ENCODE results near the gene DUOX1.
"Not testable (repeated sequence)": the region's sequence is repeated elsewhere in the genome, so short reads cannot be mapped to it uniquely, and the experiment has no call there.

The DUOX1 gene

GRCh38 chr15:45121020-45121419 is 8.8 kb upstream of the DUOX1 start:
- DNase-seq: no peak

GRCh38 chr15:45121706-45122417 is 7.9 kb upstream of the DUOX1 start:
- no peak for DNase-seq

DNA sequence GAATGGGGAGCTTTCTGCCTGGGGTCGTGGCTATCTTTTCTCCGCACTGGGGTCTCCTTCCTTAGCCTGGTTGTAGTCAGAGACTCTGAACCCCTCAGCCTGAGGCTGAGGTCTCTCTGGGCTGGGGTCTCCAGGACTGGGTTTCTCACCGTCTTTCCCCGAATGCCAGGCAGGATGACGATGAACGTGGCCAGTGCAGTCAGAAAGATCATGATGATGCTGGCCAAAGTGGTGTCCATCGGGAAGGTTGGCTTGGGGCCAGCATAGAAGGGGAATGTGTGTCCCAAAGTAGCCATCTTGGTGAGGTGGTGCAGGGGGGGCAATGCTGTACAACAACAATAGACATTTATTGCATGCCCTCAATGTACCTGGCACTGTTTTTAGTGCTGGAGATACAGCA is 7.1 kb upstream of the DUOX1 start:
- DNase-seq: no peak

- no peak for DNase-seq
Observed at GRCh38 chr15:45123397-45123796, 6.4 kb upstream of the DUOX1 start.

DNA sequence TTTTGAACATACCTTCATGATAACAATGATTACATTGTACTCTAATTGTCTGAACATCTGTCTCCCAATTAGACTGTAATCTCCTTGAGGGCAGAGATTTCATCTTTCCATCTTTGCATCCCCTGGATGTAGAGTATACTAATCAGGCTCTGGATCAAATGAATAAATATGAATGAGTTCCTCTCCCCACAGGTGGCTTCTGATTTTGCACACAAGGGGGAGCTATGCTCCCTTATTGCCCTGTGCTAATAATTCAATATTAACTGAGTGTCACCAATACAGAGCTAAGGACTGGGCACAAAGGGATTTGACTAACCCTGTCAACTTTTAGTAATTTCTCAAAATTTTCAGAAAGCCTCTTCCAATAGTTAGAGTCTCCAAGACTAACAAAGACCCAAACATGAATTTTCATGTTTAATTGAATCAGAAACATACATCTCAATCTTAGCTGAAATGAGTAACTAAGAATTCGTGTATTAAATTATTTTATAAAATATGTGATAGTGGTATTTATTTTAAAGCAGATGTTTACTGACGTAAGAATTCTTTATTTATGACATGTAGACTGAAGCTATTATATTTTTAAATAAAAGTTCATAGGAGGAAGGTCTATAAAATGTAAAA is 3.1 kb upstream of the DUOX1 start:
- peak in 1 of 56 donors; percentile 29 for DNase-seq

DNA sequence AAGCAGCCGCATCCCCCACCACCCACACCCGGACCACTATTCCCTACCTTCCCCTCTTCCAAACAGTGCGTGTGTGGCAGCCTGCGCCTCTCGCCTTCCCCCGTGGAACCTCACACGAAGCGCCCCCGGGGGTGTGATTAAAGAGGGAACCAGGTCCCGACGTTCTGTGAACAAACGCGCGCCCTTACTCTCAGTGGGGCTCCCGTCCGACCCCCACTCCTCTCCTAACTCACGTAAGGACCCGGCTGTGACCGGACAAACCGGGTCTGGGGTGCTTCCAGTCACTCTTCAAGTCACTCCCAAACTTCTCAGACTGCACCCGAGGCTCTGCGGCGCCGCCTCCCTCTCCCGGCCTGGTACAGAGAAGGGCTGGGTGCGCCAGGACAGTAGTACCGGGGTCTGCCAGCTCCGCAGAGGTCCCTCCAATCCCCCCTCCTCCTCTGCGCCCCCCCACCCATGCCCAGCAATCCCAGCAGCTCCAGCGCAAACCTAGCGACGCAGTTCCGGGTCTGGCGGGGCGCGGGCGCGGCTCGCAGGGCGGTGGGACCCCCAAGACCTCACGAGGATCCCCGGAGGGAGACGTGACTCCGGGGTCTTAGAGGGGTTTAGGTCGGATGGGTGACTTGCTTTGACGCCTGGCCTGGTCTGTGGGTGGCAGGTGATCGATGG is 689 bp upstream of the DUOX1 start:
- DNase-seq: no peak

DNA sequence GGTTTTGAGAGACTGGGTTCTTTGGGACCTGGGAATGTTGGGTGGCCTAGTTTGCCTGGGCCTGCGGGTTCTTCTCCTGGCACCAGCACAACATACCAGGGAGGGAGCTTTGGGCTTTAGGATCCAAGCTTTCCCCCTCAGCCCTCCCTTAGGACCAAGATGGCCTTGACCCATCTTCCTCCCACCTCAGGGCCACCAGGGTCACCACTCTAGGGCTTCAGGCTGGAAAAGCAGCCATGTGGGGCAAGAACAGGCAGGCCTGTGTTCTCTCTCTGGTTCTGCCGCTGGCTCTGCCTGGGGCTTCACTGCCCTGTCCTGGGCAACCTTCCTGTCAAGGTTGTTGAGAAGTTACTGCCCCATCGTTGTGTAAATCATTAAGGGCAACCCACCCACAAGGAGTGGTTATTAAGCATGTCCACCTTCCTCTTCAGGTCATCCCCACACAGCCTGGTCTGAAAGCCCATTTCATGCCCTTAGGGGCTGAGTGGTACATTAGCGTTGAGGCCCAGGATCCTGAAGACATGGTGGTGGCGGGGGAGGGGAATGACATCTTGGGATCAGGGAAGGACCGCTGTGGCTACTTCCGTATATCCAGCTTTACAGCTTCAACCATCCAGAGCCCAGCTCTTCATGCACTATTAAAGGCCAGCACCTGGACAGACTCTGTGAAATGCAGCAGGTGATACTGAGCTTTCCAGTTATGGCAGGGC is 652 bp downstream of the DUOX1 start:
- DNase-seq: no peak

DNA sequence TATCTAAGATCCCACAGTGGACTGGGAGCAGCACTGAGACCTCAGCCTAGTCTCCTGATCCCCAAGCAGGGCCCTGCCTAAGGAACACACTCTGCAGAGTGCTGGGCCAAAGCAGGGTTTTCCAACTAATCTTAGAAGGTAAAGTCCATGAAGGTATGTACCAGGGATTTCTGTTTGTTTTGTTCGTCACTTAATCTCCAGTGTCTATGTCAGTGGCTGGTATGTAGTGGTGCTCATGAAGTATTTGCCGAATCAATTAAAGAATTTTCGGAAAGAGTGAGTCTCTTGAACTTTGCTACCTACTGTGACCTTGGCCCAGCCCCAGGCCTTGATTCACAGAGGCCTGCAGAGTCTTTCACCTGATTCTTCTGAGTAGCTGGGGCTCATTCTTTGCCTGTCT is 1.7 kb downstream of the DUOX1 start:
- DNase-seq: no peak

DNA sequence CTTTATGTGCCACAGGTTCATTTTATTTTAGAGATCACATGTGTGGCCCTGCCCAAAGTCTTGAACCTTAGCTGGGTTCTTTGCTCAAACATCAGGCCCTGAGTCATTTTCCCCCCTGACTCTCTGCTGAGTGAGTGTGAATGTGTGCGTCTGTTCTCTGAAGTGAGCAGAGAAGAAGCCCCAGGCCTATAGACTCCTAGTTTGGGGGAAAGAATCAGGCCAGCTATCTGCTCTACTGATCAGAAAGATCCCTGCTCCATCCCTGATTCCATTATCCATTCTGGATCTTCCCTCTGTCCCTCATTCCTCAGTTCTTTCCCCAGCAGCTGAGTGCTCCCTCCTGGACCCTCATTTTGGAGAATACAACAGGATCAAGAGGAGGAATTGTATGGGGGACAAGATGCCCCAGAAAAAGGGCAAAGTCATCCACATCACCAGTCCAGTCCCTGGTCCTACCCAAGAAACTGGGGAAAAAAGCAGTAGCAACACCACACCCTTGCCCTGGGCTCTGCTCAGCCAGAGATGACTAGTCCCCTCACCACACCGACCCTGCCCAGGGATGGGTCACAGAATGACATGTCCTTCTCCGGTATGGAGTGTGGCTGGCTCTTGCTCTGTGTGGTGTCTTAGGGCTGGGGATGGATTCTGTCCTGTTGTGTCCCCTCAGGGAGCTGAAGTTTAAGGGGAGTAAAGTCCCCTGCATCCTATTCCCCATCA is 3.2 kb downstream of the DUOX1 start:
- no peak for DNase-seq

DNA sequence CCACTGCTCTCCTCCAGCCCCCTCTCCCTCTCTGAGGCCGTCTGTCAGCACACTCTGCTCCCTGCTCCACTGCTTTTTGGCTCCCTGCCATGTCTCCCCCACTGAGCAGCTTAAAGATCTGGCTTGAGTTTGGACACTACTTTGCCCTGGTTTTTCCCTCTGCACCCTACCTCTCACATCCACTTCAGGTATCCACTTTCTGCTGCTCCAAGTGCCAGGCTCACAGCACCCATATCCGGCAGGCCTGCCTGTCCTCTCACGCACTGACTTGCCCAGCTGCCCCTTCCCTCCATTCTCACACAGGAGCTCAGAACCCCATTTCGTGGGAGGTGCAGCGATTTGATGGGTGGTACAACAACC is 3.7 kb downstream of the DUOX1 start:
- no peak for DNase-seq

- DNase-seq: no peak
Observed at GRCh38 chr15:45134046-45134445, 4.3 kb downstream of the DUOX1 start.

DNA sequence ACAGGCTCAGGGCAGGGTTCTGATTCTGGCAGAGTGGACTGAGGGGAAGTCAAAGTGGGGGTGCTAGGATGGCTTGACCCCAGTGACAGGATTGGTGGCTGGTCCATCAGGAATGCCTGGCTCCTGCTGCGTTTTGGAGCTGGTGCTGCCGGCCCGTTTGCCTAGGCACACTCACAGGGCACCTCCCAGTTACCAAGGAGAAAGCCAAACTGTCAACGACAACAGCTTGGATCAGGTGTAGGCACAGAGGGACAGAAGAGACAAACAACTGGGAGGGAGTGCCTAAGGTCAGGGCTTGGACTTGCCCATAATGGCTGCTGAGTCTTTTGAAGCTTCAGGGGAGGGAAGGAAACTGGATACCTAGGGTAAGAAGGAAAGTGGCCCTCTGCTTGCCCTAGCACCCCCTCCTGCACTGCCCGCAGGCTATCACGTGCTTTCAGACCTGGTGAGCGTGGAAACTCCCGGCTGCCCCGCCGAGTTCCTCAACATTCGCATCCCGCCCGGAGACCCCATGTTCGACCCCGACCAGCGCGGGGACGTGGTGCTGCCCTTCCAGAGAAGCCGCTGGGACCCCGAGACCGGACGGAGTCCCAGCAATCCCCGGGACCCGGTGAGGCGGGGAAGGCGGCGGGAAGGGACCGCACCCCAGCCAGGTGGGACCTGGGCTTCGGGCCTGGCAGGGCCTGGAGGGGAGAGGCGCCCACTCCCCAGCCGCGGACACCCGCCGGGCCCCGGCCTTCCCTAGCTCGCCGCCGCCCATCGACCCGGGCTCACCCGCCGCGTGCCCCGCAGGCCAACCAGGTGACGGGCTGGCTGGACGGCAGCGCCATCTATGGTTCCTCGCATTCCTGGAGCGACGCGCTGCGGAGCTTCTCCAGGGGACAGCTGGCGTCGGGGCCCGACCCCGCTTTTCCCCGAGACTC is 5.1 kb downstream of the DUOX1 start:
- DNase-seq: peak in 5 of 56 donors; percentile 2 to 37 (median 19)

- not testable (repeated sequence) for DNase-seq
Observed at GRCh38 chr15:45135705-45136377, 6.0 kb downstream of the DUOX1 start.

DNA sequence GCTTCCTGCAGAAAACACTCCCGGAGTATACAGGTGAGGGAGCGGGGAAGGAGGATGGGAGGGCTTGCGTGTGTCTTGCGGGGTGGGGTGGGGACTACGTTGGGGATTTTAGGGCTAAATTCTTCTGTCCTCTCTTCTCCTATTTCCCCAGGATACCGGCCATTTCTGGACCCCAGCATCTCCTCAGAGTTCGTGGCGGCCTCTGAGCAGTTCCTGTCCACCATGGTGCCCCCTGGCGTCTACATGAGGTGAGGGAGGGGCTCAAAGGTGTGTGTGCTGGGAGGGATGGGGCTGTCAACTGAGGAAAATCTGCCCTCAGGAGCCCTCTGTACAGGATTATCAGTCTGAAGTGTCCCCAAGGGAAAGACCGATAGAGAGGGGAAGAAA is 6.6 kb downstream of the DUOX1 start:
- no peak for DNase-seq

- DNase-seq: no peak
Observed at GRCh38 chr15:45137703-45138102, 7.9 kb downstream of the DUOX1 start.

DNA sequence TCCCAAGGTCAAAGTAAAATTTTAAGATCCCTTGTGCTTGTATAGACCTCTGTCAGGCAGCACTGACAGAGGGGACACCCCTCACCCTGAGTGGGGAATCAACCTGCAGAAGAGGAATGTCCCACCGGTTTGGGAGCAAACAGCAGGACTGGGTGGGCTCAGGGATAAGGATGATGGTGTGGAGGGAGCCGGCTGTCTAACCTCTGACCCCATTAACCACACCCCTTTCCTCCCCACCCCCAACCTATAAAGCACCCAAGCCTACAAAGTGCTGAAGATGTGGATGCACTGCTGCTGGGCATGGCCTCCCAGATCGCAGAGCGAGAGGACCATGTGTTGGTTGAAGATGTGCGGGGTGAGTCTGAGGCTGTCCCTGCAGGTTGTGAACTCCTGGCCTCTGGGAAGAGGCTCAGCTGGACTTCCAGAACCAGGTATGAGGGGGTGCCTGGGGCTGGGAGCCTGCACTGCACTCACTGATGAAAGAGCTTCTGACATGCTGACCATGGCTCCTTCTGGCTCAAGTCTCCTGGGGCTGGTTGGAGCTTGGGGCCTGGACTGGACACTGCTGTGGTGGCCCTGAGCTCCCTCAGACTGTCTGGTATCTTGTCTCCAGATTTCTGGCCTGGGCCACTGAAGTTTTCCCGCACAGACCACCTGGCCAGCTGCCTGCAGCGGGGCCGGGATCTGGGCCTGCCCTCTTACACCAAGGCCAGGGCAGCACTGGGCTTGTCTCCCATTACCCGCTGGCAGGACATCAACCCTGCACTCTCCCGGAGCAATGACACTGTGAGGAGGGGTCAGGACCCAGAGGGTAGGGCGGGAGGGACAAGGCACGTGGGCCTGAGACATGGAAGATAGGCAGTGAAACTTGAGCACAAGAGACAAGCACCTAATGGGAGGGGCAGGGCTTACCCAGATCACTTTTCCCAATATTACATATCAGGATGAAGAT is 9.3 kb downstream of the DUOX1 start:
- DNase-seq: no peak

DNA sequence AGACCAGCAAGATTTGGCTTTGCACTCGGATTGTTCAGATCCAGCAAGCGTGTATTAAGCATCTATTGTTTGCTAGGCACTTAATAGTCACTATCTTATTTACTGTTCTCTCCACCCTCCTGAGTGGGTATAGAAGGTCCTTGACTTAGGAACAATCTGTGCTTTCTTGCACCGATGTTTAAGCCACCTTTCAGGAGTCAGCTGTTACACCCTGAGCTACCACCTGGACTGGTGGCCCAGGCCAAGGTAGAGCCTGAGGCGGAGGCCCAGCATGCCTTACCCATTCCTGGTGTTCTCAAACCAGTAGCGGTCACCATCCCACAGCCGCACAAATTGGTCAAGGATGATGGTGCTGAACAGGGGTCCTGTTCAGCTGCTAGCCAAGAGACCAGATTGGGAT is 10.0 kb downstream of the DUOX1 start:
- DNase-seq: no peak

DNA sequence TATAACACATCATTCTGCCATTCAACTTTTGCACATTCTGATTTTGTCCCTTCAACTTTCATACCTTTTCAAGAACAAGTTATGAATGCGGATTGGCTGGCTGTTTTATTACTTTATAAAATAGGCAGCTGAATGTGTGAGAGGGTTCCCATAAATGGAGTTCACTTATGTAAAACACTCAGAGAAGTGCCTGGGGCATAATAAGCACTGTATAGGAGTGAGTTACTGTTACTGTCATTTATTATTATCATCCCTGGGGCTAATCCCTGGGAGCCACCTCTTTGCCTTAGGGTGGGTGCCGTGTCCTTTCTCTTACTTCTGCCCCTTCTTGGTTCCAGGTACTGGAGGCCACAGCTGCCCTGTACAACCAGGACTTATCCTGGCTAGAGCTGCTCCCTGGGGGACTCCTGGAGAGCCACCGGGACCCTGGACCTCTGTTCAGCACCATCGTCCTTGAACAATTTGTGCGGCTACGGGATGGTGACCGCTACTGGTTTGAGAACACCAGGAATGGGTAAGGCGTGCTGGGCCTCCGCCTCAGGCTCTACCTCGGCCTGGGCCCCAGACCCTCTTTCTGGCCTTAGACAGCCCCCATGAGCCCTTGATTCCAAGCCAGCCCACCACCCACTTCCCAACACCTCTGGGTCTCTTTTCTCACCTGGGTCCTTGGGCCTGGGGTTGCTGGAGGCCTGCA is 10.9 kb downstream of the DUOX1 start:
- DNase-seq: no peak
